Suppressor macrophage (primary cell): Measurements from ENCODE around the gene NPTN.
"Not testable (repeated sequence)": the region's sequence is repeated elsewhere in the genome, so short reads cannot be mapped to it uniquely, and the experiment has no call there.

Source experiments
- DNase-seq, 4 experiments: peaks; one replicate each; pipeline ENCODE4 v3.0.0-alpha.2; 2020 to 2022
- total RNA-seq, 17 experiments: gene quantifications; one replicate each; lab custom pipeline; 2026; ENCODE audit warnings: mixed read lengths in 6 of 17, inconsistent platforms in 3 of 17; lab: John Stamatoyannopoulos, UW

Gene NPTN
- total RNA-seq: 160 to 276 (median 204) reads per million in 17 experiments

DNA sequence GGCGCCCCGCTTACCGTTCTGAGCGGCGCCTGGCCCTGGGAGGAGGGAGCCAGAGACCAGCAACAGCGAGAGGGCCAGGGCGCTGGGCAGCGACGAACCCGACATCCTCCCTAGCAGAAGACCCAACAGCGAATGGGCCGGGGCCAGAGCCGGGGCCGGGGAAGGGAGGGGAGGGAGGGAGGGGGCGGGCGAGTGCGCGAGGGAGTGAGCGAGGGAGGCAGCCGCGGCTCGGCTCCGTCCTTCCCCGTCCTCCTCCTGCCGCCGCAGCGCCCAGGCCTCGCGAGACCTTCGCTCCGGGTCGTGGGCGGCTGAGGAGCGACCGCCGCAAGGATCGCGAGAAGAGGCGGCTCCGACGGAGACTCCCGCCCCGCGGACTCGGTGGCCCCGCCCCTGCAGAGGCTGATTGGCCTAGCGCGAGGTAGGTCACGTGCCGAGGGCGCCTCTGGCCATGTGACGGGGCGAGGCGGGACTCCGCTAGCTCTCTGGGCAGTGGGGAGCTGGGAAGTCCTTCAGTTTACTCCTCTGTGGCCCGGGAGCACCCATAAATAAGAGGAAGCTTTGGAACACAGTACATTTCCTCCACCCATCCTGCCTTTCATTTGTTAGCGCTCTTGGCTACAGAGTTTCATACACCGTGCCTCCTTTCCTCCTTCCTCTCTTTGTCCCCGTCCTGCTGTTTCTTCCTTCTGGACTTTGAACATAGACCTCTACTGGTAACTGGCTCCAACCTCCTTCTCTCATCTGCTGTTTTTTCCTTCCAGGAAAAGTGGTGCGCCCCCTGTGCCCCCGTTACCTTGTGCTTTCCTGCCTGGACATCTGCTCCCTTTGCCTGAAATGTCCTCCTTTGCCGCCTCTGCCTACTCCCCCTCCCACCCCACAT lies at the start of gene NPTN:
Gene NPTN (minus strand): TSS at position 279 of the 880 bp plus-strand sequence. CDS start 174 bp downstream, at position 105.
- DNase-seq: peak; percentile 99 to 100 (median 100)

- DNase-seq: no peak
These were observed 49.5 kb upstream of the NPTN start for GRCh38 chr15:73682600-73683090.

- DNase-seq: no peak
These were observed 48.8 kb upstream of the NPTN start for GRCh38 chr15:73681856-73682599.

- peak in 3 of 4 experiments; percentile 41 to 58 (median 43) for DNase-seq
These were observed 47.9 kb upstream of the NPTN start for GRCh38 chr15:73681063-73681462.

- DNase-seq: peak in 1 of 4 experiments; percentile 31
These were observed 47.4 kb upstream of the NPTN start for GRCh38 chr15:73680549-73680948.

GRCh38 chr15:73679964-73680363 lies 46.8 kb upstream of the NPTN start:
- DNase-seq: no peak

GRCh38 chr15:73679180-73679579 lies 46.0 kb upstream of the NPTN start:
- DNase-seq: no peak

- no peak for DNase-seq
These were observed 45.3 kb upstream of the NPTN start for GRCh38 chr15:73678498-73678897.

GRCh38 chr15:73677733-73678132 lies 44.5 kb upstream of the NPTN start:
- no peak for DNase-seq

GRCh38 chr15:73677146-73677607 lies 44.0 kb upstream of the NPTN start:
- DNase-seq: peak; percentile 74 to 86 (median 80)

GRCh38 chr15:73674587-73674986 lies 41.4 kb upstream of the NPTN start:
- no peak for DNase-seq

GRCh38 chr15:73660455-73660854 lies 27.3 kb upstream of the NPTN start:
- DNase-seq: no peak

- DNase-seq: peak in 1 of 4 experiments; percentile 19
These were observed 25.5 kb upstream of the NPTN start for GRCh38 chr15:73658645-73659044.

- no peak for DNase-seq
These were observed 22.5 kb upstream of the NPTN start for GRCh38 chr15:73655724-73656123.

DNA sequence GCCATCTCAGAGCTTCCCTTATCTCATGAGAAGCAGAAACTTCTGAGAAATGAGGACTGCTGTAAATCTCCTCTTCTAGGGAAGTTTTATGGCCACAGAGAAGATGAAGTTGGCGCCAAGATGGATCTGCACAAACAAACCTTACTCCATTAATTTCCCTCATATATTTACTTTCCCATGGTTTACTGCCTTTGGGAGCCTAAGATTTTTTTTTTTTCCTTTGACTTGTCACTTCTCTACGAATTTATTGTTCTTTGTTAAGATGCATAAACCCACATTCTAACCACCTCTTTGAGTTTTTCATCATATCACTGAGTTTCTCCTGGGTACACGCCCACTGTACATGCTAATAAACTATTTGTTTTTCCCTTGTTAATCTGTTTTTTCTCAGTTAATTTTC lies 21.5 kb upstream of the NPTN start:
- DNase-seq: no peak

GRCh38 chr15:73650416-73651126 lies 17.4 kb upstream of the NPTN start:
- DNase-seq: peak; percentile 30 to 67 (median 50)

DNA sequence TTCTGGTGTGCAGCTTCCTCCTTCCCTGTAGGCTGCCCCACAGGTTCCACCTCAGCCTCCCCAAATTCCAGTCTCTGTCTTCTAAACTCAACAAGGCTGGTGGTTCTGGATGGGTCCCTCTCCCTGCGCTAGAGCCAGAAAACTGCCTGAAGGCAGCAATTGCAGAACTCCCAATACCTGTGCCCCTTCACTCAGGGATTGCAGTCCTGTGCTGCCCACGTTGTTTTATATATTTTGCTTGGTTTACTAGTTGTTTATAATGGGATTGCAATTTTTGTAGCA lies 14.8 kb upstream of the NPTN start:
- DNase-seq: no peak

GRCh38 chr15:73647259-73648013 lies 14.2 kb upstream of the NPTN start:
- no peak for DNase-seq

DNA sequence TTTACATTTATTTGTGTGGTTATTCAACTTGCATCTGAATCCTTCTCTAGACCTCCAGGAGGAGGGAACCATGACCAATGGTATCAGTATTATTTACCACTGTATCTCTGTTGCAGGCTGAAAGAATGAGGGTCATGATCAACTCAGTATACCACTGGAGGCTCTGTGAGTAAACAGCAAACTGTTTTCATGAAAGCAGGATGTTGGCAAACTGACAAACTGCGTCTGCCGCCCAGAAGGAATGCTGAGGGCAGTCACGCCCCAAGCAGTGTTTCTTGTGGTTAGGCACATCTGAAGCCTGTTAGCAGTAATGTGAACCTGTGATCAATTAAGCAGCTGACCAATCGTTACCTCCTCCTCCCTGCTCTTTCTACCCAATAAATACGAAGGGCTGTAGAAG lies 6.3 kb upstream of the NPTN start:
- DNase-seq: not testable (repeated sequence)

- no peak for DNase-seq
These were observed 4.3 kb upstream of the NPTN start for GRCh38 chr15:73637527-73637926.

- peak in 3 of 4 experiments; percentile 19 to 43 (median 21) for DNase-seq
These were observed 854 bp upstream of the NPTN start for GRCh38 chr15:73633991-73634495.

DNA sequence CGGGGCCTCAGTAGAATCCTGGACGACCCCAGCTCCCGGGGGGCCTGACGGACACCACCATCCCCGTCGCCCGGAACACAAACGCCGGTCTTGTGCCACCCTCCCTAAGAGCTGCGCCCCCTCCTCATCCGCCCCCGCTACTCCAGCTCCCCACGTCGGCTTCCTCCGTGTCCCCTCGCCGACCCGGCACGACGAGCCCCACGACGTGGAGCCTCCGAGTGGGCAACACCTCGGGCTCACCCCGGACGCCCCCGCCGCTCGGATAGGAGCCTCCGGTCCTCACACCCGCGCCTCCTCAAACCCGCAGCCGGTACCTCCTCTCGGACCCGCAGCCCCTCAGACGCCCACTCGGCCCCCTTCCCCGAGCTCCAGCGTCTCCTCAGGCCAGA lies 525 bp downstream of the NPTN start:
- DNase-seq: peak in 1 of 4 experiments; percentile 30
